GM12878 (cell line): Measurements from ENCODE around the gene LCAT. TPM values are rescaled to one million over a fixed set of nuclear protein-coding genes. Genes with fewer than 3 reads are reported as not detected.
A peak's percentile ranks its signal among the peaks of the same experiment; 100 is the strongest.

Source experiments
- ATAC-seq: fragments of 200-7000 bp; cut with Tn5 transposase; 3 replicates; pipeline ENCODE4 v1.9.1; 2020; ENCODE audit warnings: mild to moderate bottlenecking, moderate library complexity
- BruUV-seq: library from RNA; stranded (reverse); fragments of 400-500 nt; replicated peaks from 2 replicates; lab custom pipeline; 2021; lab: Mats Ljungman, UMichigan
- CTCF ChIA-PET: fragments of 300-600 bp; sonication (Branson Sonifier 250); formaldehyde crosslinking; extraction: SDS; loops from one replicate; lab custom pipeline; 2021; ENCODE audit warnings: inconsistent platforms; lab: Yijun Ruan, JAX
- POLR2A ChIA-PET: fragments of 350-600 bp; formaldehyde crosslinking; extraction: SDS; loops from one replicate; lab custom pipeline; 2021; ENCODE audit warnings: inconsistent platforms; lab: Charles Lee
- RAD21 ChIA-PET: fragments of 300-600 bp; sonication (Branson Sonifier 250); formaldehyde crosslinking; loops from one replicate; lab custom pipeline; 2023; ENCODE audit warnings: antibody characterized with exemption; ENCODE audit not compliant: unreplicated experiment; lab: Charles Lee
- SMC1A ChIA-PET: fragments of 300-600 bp; sonication (Branson Sonifier 250); formaldehyde crosslinking; loops from one replicate; lab custom pipeline; 2023; ENCODE audit not compliant: unreplicated experiment, uncharacterized antibody; lab: Charles Lee
- DNase-seq: peaks from one replicate; pipeline ENCODE4 v3.0.0-alpha.2; 2011; ENCODE audit warnings: low read depth, low spot score
- FAIRE-seq: peaks from 3 replicates; lab custom pipeline; 2011; peaks lifted over from hg19 to GRCh38; lab: Jason Lieb, UNC
- H2AFZ ChIP-seq: 2 replicates; pipeline ENCODE4 v1.6.0; 2011; ENCODE audit warnings: low read depth, low read length, control low read depth; ENCODE audit not compliant: control insufficient read depth
- H3K27ac ChIP-seq: 2 replicates; pipeline ENCODE4 v1.5.1; 2011; ENCODE audit warnings: control low read depth; ENCODE audit not compliant: control insufficient read depth, insufficient read depth
- H3K27me3 ChIP-seq, 2 experiments: replicated peaks in 1 of 2; 2 replicates each; pipeline versions ENCODE4 v1.6.0 to v1.6.1; 2011; ENCODE audit warnings: low read length in 1 of 2; ENCODE audit not compliant: control insufficient read depth in 2 of 2, insufficient read depth in 2 of 2
- H3K36me3 ChIP-seq, 2 experiments: 2 replicates each; pipeline ENCODE4 v1.5.1; 2011; ENCODE audit warnings: low read length in 1 of 2; ENCODE audit not compliant: control insufficient read depth in 2 of 2, insufficient read depth in 2 of 2
- H3K4me1 ChIP-seq: 2 replicates; pipeline ENCODE4 v1.6.1; 2011; ENCODE audit warnings: mild to moderate bottlenecking, low read length, moderate library complexity, mixed read lengths; ENCODE audit not compliant: control insufficient read depth, insufficient read depth
- H3K4me2 ChIP-seq: 2 replicates; pipeline ENCODE4 v1.6.0; 2011; ENCODE audit warnings: control low read depth; ENCODE audit not compliant: control insufficient read depth, insufficient read depth
- H3K4me3 ChIP-seq: fragments of 200-600 bp; sonication (generic); 2 replicates; pipeline ENCODE4 v1.5.1; 2016
- H3K79me2 ChIP-seq: 2 replicates; pipeline ENCODE4 v1.6.0; 2011; ENCODE audit warnings: low read length; ENCODE audit not compliant: control insufficient read depth, insufficient read depth
- H3K9ac ChIP-seq: 2 replicates; pipeline ENCODE4 v1.8.0; 2011; ENCODE audit warnings: low read length, control low read depth, mixed read lengths; ENCODE audit not compliant: control insufficient read depth, insufficient read depth
- H3K9me3 ChIP-seq: replicated peaks from 3 replicates; pipeline ENCODE4 v1.5.1; 2011; ENCODE audit warnings: mild to moderate bottlenecking, low read length; ENCODE audit not compliant: control insufficient read depth, insufficient read depth
- H4K20me1 ChIP-seq: 2 replicates; pipeline ENCODE4 v1.6.0; 2011; ENCODE audit not compliant: control insufficient read depth, insufficient read depth
- BCL3 ChIP-seq: IDR thresholded peaks from 2 replicates; pipeline ENCODE4 v1.6.1; 2011; ENCODE audit warnings: borderline replicate concordance, low read depth, mild to moderate bottlenecking, moderate library complexity, low read length; ENCODE audit not compliant: insufficient read depth, poor library complexity, severe bottlenecking
- BHLHE40 ChIP-seq, 2 experiments: fragments of 450-650 bp in 1 of 2; IDR thresholded peaks; 2 replicates each; pipeline ENCODE4 v1.6.1; 2011 to 2017; ENCODE audit warnings: low read depth in 2 of 2, borderline replicate concordance in 1 of 2, improper control_type of control experiment in 1 of 2, low read length in 1 of 2, mild to moderate bottlenecking in 1 of 2
- EZH2 ChIP-seq: IDR thresholded peaks from 2 replicates; pipeline ENCODE4 v1.6.1; 2012; ENCODE audit warnings: low read depth, mild to moderate bottlenecking, control low read depth, inconsistent platforms, low read length, borderline replicate concordance; ENCODE audit not compliant: control insufficient read depth
- IRF5 ChIP-seq: fragments of 450-650 bp; IDR thresholded peaks from 2 replicates; pipeline ENCODE4 v1.6.1; 2017; ENCODE audit warnings: borderline replicate concordance
- NFXL1 ChIP-seq: fragments of 450-650 bp; IDR thresholded peaks from 2 replicates; pipeline ENCODE4 v1.6.1; 2017; ENCODE audit warnings: antibody characterized with exemption, mild to moderate bottlenecking, borderline replicate concordance
- PAX5 ChIP-seq: IDR thresholded peaks from 2 replicates; pipeline ENCODE4 v1.6.1; 2011; ENCODE audit warnings: low read depth, low read length, borderline replicate concordance
- ZBTB4 ChIP-seq: fragments of 450-650 bp; formaldehyde crosslinking; IDR thresholded peaks from 2 replicates; pipeline ENCODE4 v1.4.0; 2022; ENCODE audit warnings: mild to moderate bottlenecking, moderate library complexity
- WGBS: methylation state at CpG from one replicate; pipeline ENCODE4 v1.1.6; 2016; ENCODE audit warnings: low lambda C conversion rate; ENCODE audit not compliant: insufficient replicate concordance, insufficient coverage; ENCODE audit errors: missing lambda C conversion rate; 5-methylcytosine and 5-hydroxymethylcytosine counted together
- in situ Hi-C: fragments of 300-500 bp; cut with MboI; formaldehyde crosslinking; loops from 9 replicates; pipeline ENCODE4 v1.14.3; 2018; ENCODE audit warnings: mixed read lengths
- intact Hi-C: fragments of 100-400 bp; cut with micrococcal nuclease; formaldehyde crosslinking; loops from one replicate; pipeline ENCODE4 v1.14.2; 2022; ENCODE audit not compliant: unreplicated experiment
- polyA plus RNA-seq, 11 experiments: library from polyadenylated mRNA; depleted of rRNA in 4 of 11; unstranded in 6 of 11; stranded (reverse) in 5 of 11; fragments of >200 nt; fragmentation: Nextera tagmentation in 4 of 11; fragmentation: Illumina TruSeq in 1 of 11; extraction: Ambion mirVana in 4 of 11; extraction: Trizol in 1 of 11; gene quantifications; 1 replicate in 1 of 11; 2 replicates in 10 of 11; pipeline versions ENCODE4 v1.2.1 to v1.2.3, GENCODE V29; 2011 to 2016; ENCODE audit warnings: inconsistent platforms in 2 of 11, missing spikeins in 2 of 11, low read depth in 1 of 11
- total RNA-seq, 4 experiments: library from RNA; depleted of rRNA in 3 of 4; stranded (reverse); fragments of >200 nt in 3 of 4; fragmentation: Illumina TruSeq in 1 of 4; extraction: Trizol in 1 of 4; gene quantifications; 2 replicates each; pipeline versions ENCODE4 v1.2.1 to v1.2.3, GENCODE V29; 2013 to 2021

Gene LCAT
- total and polyA plus RNA-seq, 10 of the 15 experiments (the other 5 are each of a cell fraction or from before 2014, with no cell fraction given): 0.61 to 11.7 (median 3.3) TPM

GRCh38 chr16:67993207-67994039, 49.5 kb upstream of the LCAT start (continued):
- no peak for TF ChIP-seq EZH2
- TF ChIP-seq BCL3: no peak
- peak; percentile 97 for TF ChIP-seq NFXL1
- no peak for TF ChIP-seq IRF5

GRCh38 chr16:67992661-67993206, 48.8 kb upstream of the LCAT start:
- Histone ChIP-seq H4K20me1 (no peaks in the 10 kb centered on the region), H3K27me3 (no peaks in the 10 kb centered on the region), H3K36me3 (no peaks in the 10 kb centered on the region), H3K4me3 (peak overlapping the region; percentile 24; the same call in 1 of the 2 replicates), H3K79me2 (no peaks in the 10 kb centered on the region), H2AFZ (peak overlapping the region; percentile 63), H3K9me3 (no peaks in the 10 kb centered on the region), H3K4me1 (peaks cover 39% of the 10 kb centered on the region), H3K27ac (no peak overlapping the region; the same call in 1 of the 2 replicates), H3K4me2 (peak overlapping the region; percentile 79), H3K9ac (no peak overlapping the region)
- TF ChIP-seq ZBTB4 (CRISPR knock-in tag) (no peak), PAX5 (peak; percentile 95), BHLHE40 (IDR thresholded peaks at IDR 0.05; ENCODE audit: borderline replicate concordance in 1 of 2, low read depth in 2 of 2, low read length in 1 of 2) (peak in 1 of 2 experiments; percentile 4; a peak in 1 of 4 replicates)
- BruUV-seq: no TSS peak
- ChIA-PET RAD21 (interaction anchor here (1.8 kb wide), 1 partner anchor 26 kb away, joined by 7 read pairs; no protein-coding TSS in a partner anchor), POLR2A (no interaction called here), SMC1A (interaction anchor here (1.0 to 1.5 kb wide), 4 partner anchors 12 to 48 kb away, joined by 3 read pairs; partner anchors contain the start of gene DPEP3), CTCF (interaction anchor here (1.1 to 2.3 kb wide), 4 partner anchors 16 to 238 kb away, joined by 3 to 23 read pairs (median 4); partner anchors contain the start of gene NFATC3)
- 17% methylated on average over 20 of the region's 20 CpGs for WGBS
- intact Hi-C loops: loop anchor here (1.0 to 2.0 kb wide), 4 partner anchors 31 to 237 kb away; partner anchors contain the start of genes DDX28 and DUS2
- in situ Hi-C loops: loop anchor here (5.0 kb wide), 1 partner anchor 235 kb away; no protein-coding TSS in a partner anchor
- no peak for FAIRE-seq
- DNase-seq: no peak
- peak; percentile 31 for ATAC-seq
